K562 (cell line): ENCODE measurements around the gene CEP95. TPM values are rescaled to one million over a fixed set of nuclear protein-coding genes. Genes with fewer than 3 reads are reported as not detected.
A peak's percentile ranks its signal among the peaks of the same experiment; 100 is the strongest.

Experiments used
- ARID1B ChIP-seq: fragments of 450-650 bp; IDR thresholded peaks from 2 replicates; pipeline ENCODE4 v1.6.1; 2016; ENCODE audit warnings: antibody characterized with exemption, mild to moderate bottlenecking, inconsistent platforms
- ETV5 ChIP-seq: sonication (generic); formaldehyde crosslinking; IDR thresholded peaks from 2 replicates; pipeline ENCODE4 v1.4.0; 2020; ENCODE audit warnings: low read depth, mild to moderate bottlenecking, missing genetic modification reagents
- ETV6 ChIP-seq, 3 experiments: fragments of 150-350 bp in 1 of 3; sonication (generic) in 1 of 3; formaldehyde crosslinking in 1 of 3; IDR thresholded peaks; 2 replicates each; pipeline versions ENCODE4 v1.6.1 to v1.8.0; 2014 to 2022; ENCODE audit warnings: borderline replicate concordance in 2 of 3, low read depth in 2 of 3, antibody characterized with exemption in 1 of 3, low read length in 1 of 3, mild to moderate bottlenecking in 1 of 3, missing genetic modification reagents in 1 of 3
- HLTF ChIP-seq: fragments of 450-650 bp; IDR thresholded peaks from 2 replicates; pipeline ENCODE4 v1.6.1; 2016
- KDM1A ChIP-seq, 2 experiments: fragments of 450-650 bp; IDR thresholded peaks; 2 replicates each; pipeline ENCODE4 v1.6.1; 2016; ENCODE audit warnings: mild to moderate bottlenecking in 2 of 2
- LCOR ChIP-seq: sonication (generic); formaldehyde crosslinking; IDR thresholded peaks from 2 replicates; pipeline ENCODE4 v1.8.0; 2022; ENCODE audit warnings: mild to moderate bottlenecking, missing genetic modification reagents
- NFIC ChIP-seq: fragments of 450-650 bp; IDR thresholded peaks from 2 replicates; pipeline ENCODE4 v1.6.1; 2017; ENCODE audit warnings: mild to moderate bottlenecking, inconsistent platforms
- NR4A1 ChIP-seq, 2 experiments: fragments of 250-450 bp in 1 of 2; fragments of 450-650 bp in 1 of 2; sonication (Bioruptor Pico) in 1 of 2; IDR thresholded peaks; 2 replicates each; pipeline versions ENCODE4 v1.4.0 to v1.6.1; 2016 to 2020; ENCODE audit warnings: mild to moderate bottlenecking in 2 of 2, missing compliant biosample characterization in 1 of 2, missing genetic modification characterization in 1 of 2, moderate library complexity in 1 of 2
- PML ChIP-seq: IDR thresholded peaks from 2 replicates; pipeline ENCODE4 v1.6.1; 2012; ENCODE audit warnings: low read length, inconsistent platforms
- RBBP5 ChIP-seq: fragments of 200-600 bp; sonication (generic); IDR thresholded peaks from 2 replicates; pipeline ENCODE4 v1.6.1; 2012; ENCODE audit warnings: borderline replicate concordance, mild to moderate bottlenecking, low read length, control low read depth, inconsistent platforms; ENCODE audit not compliant: insufficient read depth, poor library complexity, severe bottlenecking
- SMAD1 ChIP-seq: fragments of 150-350 bp; IDR thresholded peaks from 2 replicates; pipeline ENCODE4 v1.6.1; 2014; ENCODE audit warnings: low read length, low read depth; ENCODE audit not compliant: partially characterized antibody
- SMARCE1 ChIP-seq: fragments of 450-650 bp; IDR thresholded peaks from 2 replicates; pipeline ENCODE4 v1.7.1; 2016; ENCODE audit warnings: mild to moderate bottlenecking
- SNIP1 ChIP-seq: fragments of 450-650 bp; IDR thresholded peaks from 2 replicates; pipeline ENCODE4 v1.7.1; 2017; ENCODE audit warnings: low read depth, mild to moderate bottlenecking
- TAL1 ChIP-seq: fragments of 450-650 bp; IDR thresholded peaks from 2 replicates; pipeline ENCODE4 v1.6.1; 2016; ENCODE audit warnings: mild to moderate bottlenecking
- TBL1XR1 ChIP-seq, 2 experiments: IDR thresholded peaks; 2 replicates each; pipeline ENCODE4 v1.6.1; 2012; ENCODE audit warnings: improper control_type of control experiment in 2 of 2, low read length in 2 of 2, mild to moderate bottlenecking in 1 of 2
- ZBED1 ChIP-seq: IDR thresholded peaks from 2 replicates; pipeline ENCODE4 v1.6.1; 2014
- ZFP30 ChIP-seq: fragments of 250-450 bp; sonication (Bioruptor Pico); IDR thresholded peaks from 2 replicates; pipeline ENCODE4 v1.8.0; 2022; ENCODE audit warnings: moderate library complexity, mild to moderate bottlenecking, inconsistent platforms, borderline replicate concordance
- polyA plus RNA-seq, 8 experiments: library from polyadenylated mRNA; depleted of rRNA in 4 of 8; stranded (reverse) in 5 of 8; unstranded in 3 of 8; fragments of >200 nt; fragmentation: Nextera tagmentation in 2 of 8; fragmentation: Illumina TruSeq in 1 of 8; extraction: Ambion mirVana in 2 of 8; extraction: Trizol in 1 of 8; gene quantifications; 2 replicates each; pipeline versions ENCODE4 v1.2.1 to v1.2.3, GENCODE V29; 2011 to 2014; ENCODE audit warnings: inconsistent platforms in 1 of 8, missing spikeins in 1 of 8
- total RNA-seq, 7 experiments: library from RNA; depleted of rRNA in 6 of 7; stranded (reverse); fragments of >200 nt in 6 of 7; fragmentation: Illumina TruSeq in 2 of 7; extraction: Trizol in 2 of 7; gene quantifications; 2 replicates each; pipeline versions ENCODE4 v1.2.1 to v1.2.3, GENCODE V29; 2011 to 2021; ENCODE audit warnings: low replicate concordance in 1 of 7
- TF ChIP-seq, protein P1 (sequence below): sonication (generic); formaldehyde crosslinking; IDR thresholded peaks from 2 replicates; pipeline ENCODE4 v1.8.0; 2022; ENCODE audit warnings: mild to moderate bottlenecking, missing genetic modification reagents
- TF ChIP-seq, protein P2 (sequence below): fragments of 450-650 bp; formaldehyde crosslinking; IDR thresholded peaks from 2 replicates; pipeline ENCODE4 v1.4.0; 2020; ENCODE audit warnings: mild to moderate bottlenecking, moderate library complexity
- TF ChIP-seq, protein P3 (sequence below), 2 experiments: IDR thresholded peaks in 1 of 2; conservative IDR thresholded peaks in 1 of 2; 2 replicates each; pipeline ENCODE4 v1.6.1; 2016; ENCODE audit warnings: low read depth in 2 of 2, mild to moderate bottlenecking in 1 of 2, missing compliant biosample characterization in 1 of 2, missing genetic modification characterization in 1 of 2, moderate library complexity in 1 of 2

Gene CEP95
- total and polyA plus RNA-seq, 9 of the 15 experiments (the other 6 are each of a cell fraction or from before 2014, with no cell fraction given) = 26.7 to 80.7 (median 56.9) TPM

DNA sequence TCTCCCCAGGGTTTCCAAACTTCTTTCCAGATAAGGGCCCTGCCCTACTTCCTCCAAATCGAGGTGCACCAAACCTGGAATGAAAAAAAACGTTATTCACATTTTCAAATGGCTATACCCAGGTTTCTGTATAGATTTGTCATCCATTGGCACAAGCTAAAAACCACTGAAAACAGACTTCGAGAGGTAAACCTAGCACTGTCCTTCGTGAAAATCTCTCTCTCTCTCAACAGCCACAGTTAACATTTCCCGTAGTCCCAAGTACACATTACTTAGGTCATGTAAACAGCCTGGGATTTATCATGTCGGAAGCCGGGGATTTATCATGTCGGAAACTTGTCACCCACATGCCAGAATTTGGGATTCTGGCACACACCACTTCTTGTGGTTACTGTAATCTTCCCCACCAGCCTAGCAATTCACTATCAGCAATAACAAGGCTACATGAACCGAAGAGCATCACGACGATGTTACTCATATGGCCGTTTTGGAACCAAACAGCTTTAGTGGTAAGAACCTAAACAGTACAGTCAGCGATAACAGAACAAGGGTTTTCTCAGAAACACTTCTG, 1.9 kb upstream of the CEP95 start (continued):
- TF ChIP-seq, protein P1, sequence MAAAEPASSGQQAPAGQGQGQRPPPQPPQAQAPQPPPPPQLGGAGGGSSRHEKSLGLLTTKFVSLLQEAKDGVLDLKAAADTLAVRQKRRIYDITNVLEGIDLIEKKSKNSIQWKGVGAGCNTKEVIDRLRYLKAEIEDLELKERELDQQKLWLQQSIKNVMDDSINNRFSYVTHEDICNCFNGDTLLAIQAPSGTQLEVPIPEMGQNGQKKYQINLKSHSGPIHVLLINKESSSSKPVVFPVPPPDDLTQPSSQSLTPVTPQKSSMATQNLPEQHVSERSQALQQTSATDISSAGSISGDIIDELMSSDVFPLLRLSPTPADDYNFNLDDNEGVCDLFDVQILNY (CRISPR knock-in tag) = 0 out of 2 replicates have a peak, but pooled peaks have one; percentile 29
- 0 out of 2 replicates have a peak, but pooled peaks have one; percentile 50 for TF ChIP-seq ZBED1
- TF ChIP-seq, protein P2, sequence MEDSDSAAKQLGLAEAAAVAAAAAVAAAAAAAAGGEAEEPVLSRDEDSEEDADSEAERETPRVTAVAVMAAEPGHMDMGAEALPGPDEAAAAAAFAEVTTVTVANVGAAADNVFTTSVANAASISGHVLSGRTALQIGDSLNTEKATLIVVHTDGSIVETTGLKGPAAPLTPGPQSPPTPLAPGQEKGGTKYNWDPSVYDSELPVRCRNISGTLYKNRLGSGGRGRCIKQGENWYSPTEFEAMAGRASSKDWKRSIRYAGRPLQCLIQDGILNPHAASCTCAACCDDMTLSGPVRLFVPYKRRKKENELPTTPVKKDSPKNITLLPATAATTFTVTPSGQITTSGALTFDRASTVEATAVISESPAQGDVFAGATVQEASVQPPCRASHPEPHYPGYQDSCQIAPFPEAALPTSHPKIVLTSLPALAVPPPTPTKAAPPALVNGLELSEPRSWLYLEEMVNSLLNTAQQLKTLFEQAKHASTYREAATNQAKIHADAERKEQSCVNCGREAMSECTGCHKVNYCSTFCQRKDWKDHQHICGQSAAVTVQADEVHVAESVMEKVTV (CRISPR knock-in tag) = no peak
- TF ChIP-seq TBL1XR1 (IDR thresholded peaks at IDR 0.05; ENCODE audit: low read length in 2 of 2) = peak in 1 of 2 experiments; percentile 12; a peak in 1 of 4 replicates
- no peak for TF ChIP-seq ETV6 (IDR thresholded peaks at IDR 0.05; ENCODE audit: borderline replicate concordance in 1 of 2, low read depth in 2 of 2, low read length in 1 of 2)
- TF ChIP-seq ETV6 (CRISPR knock-in tag; IDR thresholded peaks at IDR 0.05; ENCODE audit: borderline replicate concordance) = no peak
- no peak for TF ChIP-seq SNIP1
- TF ChIP-seq TAL1 = peak; percentile 62
- TF ChIP-seq NFIC = peak; percentile 70
- TF ChIP-seq NR4A1 (CRISPR knock-in tag; IDR thresholded peaks at IDR 0.05) = no peak
- TF ChIP-seq NR4A1 (tag; IDR thresholded peaks at IDR 0.05) = peak; percentile 39; the same call in 1 of the 2 replicates
- TF ChIP-seq SMAD1 = no peak
- peak; percentile 57; the same call in 1 of the 2 replicates for TF ChIP-seq PML
- TF ChIP-seq SMARCE1 = peak; percentile 13; the same call in 1 of the 2 replicates
- 0 out of 2 replicates have a peak, but pooled peaks have one; percentile 15 for TF ChIP-seq ETV5
- no peak for TF ChIP-seq ZFP30 (CRISPR knock-in tag)
- TF ChIP-seq HLTF = no peak
- TF ChIP-seq LCOR (CRISPR knock-in tag) = peak; percentile 47; the same call in 1 of the 2 replicates
- TF ChIP-seq, protein P3, sequence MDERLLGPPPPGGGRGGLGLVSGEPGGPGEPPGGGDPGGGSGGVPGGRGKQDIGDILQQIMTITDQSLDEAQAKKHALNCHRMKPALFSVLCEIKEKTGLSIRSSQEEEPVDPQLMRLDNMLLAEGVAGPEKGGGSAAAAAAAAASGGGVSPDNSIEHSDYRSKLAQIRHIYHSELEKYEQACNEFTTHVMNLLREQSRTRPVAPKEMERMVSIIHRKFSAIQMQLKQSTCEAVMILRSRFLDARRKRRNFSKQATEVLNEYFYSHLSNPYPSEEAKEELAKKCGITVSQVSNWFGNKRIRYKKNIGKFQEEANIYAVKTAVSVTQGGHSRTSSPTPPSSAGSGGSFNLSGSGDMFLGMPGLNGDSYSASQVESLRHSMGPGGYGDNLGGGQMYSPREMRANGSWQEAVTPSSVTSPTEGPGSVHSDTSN (CRISPR knock-in tag; IDR thresholded peaks at IDR 0.05; ENCODE audit: low read depth) = no peak
- TF ChIP-seq, protein P3 (tag; conservative IDR thresholded peaks at IDR 0.05; ENCODE audit: low read depth) = 0 out of 2 replicates have a peak, but pooled peaks have one; percentile 18
- peak; percentile 71 to 75 for TF ChIP-seq KDM1A (IDR thresholded peaks at IDR 0.05)
- TF ChIP-seq ARID1B = peak; percentile 75
- no peak for TF ChIP-seq RBBP5
